Pancreas (tissue), 10 donors: Measurements from ENCODE around the gene RPL31. TPM values are rescaled to one million over a fixed set of nuclear protein-coding genes. Genes with fewer than 3 reads are reported as not detected.
A peak's percentile ranks its signal among the peaks of the same experiment; 100 is the strongest.

Experiments used
- ATAC-seq, 4 donors: fragments of 200-7000 bp; cut with Tn5 transposase; one replicate each; pipeline versions ENCODE4 v1.8.0 to v1.9.1; 2020; ENCODE audit warnings: mild to moderate bottlenecking in 4 of 4, moderate library complexity in 4 of 4
- DNase-seq, 6 donors: peaks; one replicate each; pipeline ENCODE4 v3.0.0-alpha.2; 2020
- FAIRE-seq: peaks from 2 replicates; lab custom pipeline; 2012; peaks lifted over from hg19 to GRCh38; lab: Jason Lieb, UNC
- H3K27ac ChIP-seq, 4 donors: fragments of 200-600 bp; sonication (generic); 1 replicate in 3 of 4; 2 replicates in 1 of 4; pipeline versions ENCODE4 v1.5.0 to v1.8.0; 2020
- H3K27me3 ChIP-seq, 4 donors: fragments of 200-600 bp; one replicate each; pipeline ENCODE4 v1.8.0; 2021
- H3K36me3 ChIP-seq, 3 donors: fragments of 200-600 bp; sonication (generic) in 1 of 3; one replicate each; pipeline versions ENCODE4 v1.5.0 to v1.8.0; 2020 to 2021
- H3K4me1 ChIP-seq, 3 donors: fragments of 200-600 bp; one replicate each; pipeline ENCODE4 v1.8.0; 2021
- H3K4me3 ChIP-seq, 4 donors: fragments of 200-600 bp; sonication (generic) in 2 of 4; one replicate each; pipeline versions ENCODE4 v1.5.0 to v1.8.0; 2020 to 2021
- H3K9me3 ChIP-seq, 4 donors: fragments of 200-600 bp; one replicate each; pipeline ENCODE4 v1.8.0; 2021
- WGBS, 2 donors: extraction: QIAGEN DNeasy Blood & Tissue Kit; methylation state at CpG; one replicate each; pipeline ENCODE4 v1.1.7; 2013; 5-methylcytosine and 5-hydroxymethylcytosine counted together
- intact Hi-C, 3 donors: fragments of 100-400 bp; cut with DNase I; formaldehyde crosslinking; loops; one replicate each; pipeline versions ENCODE4 v1.11.1 to v1.14.2; 2022
- polyA plus RNA-seq, 2 donors: library from polyadenylated mRNA; stranded (reverse); fragments of 200-250 nt; gene quantifications; one replicate each; pipeline ENCODE4 v1.2.3, GENCODE V29; 2013
- total RNA-seq, 6 donors: library from RNA; stranded (reverse); fragmentation: NEBNext Ultra II Directional in 4 of 6; extraction: Animal tissue kit (Norgen Biotek cat#: 25700) in 4 of 6; gene quantifications; one replicate each; pipeline versions ENCODE4 v1.2.1 to v1.2.4, GENCODE V29; 2021 to 2023
- TF ChIP-seq, protein P1 (sequence below), 4 donors: fragments of 200-600 bp; sonication (generic) in 3 of 4; IDR thresholded peaks; one replicate each; pipeline versions ENCODE4 v1.5.0 to v1.8.0; 2021; ENCODE audit warnings: antibody characterized with exemption in 4 of 4
- donor health status: healthy with polysubstance abuse.
- donor health status: DM: no; HTN: no; CAD: no; lungs with moderate emphysema.
- donor health status: DM: no; HTN: no; CAD: no.
- donor health status: control.
- donor health status: control.
- donor health status: Bipolar disorder and iron deficiency.
- donor health status: DM: yes; HTN: yes; CAD: no.
- donor health status: DM: no; HTN: no; CAD: no.
- donor health status: DM: no; HTN: no; CAD: no.
- donor health status: DM: yes; HTN: yes; CAD: no.

RPL31 gene
- total and polyA plus RNA-seq, 8 donors: 583 to 3,410 (median 959) TPM

DNA sequence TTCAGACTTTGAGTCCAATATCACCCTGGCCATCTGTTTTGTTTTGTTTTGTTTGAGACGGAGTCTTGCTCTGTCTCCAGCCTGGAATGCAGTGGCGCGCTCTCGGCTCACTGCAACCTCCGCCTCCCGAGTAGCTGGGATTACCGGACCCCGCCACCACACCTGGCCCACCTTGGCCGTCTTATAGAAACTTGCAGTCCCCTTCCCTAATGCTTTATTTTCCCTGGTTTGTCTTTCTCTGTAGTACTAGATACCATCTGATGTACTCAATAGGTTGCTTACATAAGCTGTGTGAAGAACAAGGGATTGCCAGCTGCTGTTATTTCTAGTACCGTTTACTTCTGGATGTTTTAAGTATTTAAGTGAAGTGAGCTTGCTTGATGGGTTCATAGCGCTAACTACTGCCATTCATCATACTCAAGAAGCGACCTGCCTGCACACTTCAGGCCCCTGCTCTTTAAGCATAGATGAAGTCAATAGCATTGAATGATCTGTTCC, 1.2 kb downstream of the RPL31 start:
- ATAC-seq (peak in 2 of 4 donors; percentile 9 to 10), DNase-seq (no peak), FAIRE-seq (no peak)
- WGBS, 2 donors: 12 to 13% methylated on average over 12 of the region's 12 CpGs
- Histone ChIP-seq H3K4me3 (peak overlapping the region; percentile 78 to 93 (median 82)), H3K27ac (peak overlapping the region in 2 of 4 donors; percentile 84 to 89), H3K36me3 (peaks cover 17 to 42% (median 18%) of the 10 kb centered on the region in 3 donors), H3K9me3 (no peaks in the 10 kb centered on the region), H3K27me3 (no peaks in the 10 kb centered on the region), H3K4me1 (peaks cover 8 to 31% (median 9%) of the 10 kb centered on the region in 3 donors)
- TF ChIP-seq, protein P1, sequence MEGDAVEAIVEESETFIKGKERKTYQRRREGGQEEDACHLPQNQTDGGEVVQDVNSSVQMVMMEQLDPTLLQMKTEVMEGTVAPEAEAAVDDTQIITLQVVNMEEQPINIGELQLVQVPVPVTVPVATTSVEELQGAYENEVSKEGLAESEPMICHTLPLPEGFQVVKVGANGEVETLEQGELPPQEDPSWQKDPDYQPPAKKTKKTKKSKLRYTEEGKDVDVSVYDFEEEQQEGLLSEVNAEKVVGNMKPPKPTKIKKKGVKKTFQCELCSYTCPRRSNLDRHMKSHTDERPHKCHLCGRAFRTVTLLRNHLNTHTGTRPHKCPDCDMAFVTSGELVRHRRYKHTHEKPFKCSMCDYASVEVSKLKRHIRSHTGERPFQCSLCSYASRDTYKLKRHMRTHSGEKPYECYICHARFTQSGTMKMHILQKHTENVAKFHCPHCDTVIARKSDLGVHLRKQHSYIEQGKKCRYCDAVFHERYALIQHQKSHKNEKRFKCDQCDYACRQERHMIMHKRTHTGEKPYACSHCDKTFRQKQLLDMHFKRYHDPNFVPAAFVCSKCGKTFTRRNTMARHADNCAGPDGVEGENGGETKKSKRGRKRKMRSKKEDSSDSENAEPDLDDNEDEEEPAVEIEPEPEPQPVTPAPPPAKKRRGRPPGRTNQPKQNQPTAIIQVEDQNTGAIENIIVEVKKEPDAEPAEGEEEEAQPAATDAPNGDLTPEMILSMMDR (IDR thresholded peaks at IDR 0.05): no peak
- intact Hi-C loops: no loop called here

DNA sequence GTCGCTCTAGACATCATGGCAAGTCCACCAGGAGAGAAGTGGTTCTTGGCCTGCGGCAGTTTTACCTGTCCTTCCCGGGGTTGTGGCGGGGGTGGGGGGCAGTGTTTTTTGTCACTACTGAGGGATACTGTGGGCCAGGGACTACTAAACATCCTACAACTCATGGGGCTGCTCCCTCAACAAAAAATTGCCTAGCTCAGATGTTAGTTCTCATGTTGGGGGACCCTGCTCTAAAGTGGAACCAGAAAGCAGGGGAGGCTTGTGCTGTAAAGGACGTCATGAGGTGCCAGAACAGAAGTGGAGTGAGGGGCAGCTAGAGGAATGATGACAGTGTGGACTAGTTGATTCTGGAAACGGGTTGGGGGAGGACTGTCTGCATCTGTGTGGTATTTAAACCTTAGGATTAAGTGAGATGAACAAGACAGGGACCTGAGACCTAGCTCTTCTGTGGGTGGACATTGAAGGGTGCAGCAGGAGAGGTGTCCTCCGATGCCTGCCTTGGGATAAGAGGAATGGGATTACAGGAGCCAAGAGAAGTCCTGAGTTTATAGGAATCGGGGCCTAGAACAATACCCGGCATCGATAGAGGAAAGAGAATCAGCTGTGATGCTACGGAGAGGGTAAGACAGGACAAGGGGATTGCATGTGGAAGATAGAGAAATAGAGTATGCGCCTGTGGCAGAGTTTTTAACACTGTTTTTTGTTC, 2.7 kb downstream of the RPL31 start:
- ATAC-seq: no peak
- Histone ChIP-seq H3K4me1 (peaks cover 8 to 31% (median 9%) of the 10 kb centered on the region in 3 donors), H3K36me3 (peaks cover 17 to 54% (median 18%) of the 10 kb centered on the region in 3 donors), H3K27ac (no peak overlapping the region), H3K9me3 (no peaks in the 10 kb centered on the region), H3K4me3 (peak overlapping the region in 1 of 4 donors; percentile 93), H3K27me3 (no peaks in the 10 kb centered on the region)
- DNase-seq: no peak
- TF ChIP-seq, protein P1 (IDR thresholded peaks at IDR 0.05): no peak
- 90% methylated on average over 12 of the region's 12 CpGs for WGBS, 2 donors
- FAIRE-seq: no peak
- intact Hi-C loops: no loop called here

DNA sequence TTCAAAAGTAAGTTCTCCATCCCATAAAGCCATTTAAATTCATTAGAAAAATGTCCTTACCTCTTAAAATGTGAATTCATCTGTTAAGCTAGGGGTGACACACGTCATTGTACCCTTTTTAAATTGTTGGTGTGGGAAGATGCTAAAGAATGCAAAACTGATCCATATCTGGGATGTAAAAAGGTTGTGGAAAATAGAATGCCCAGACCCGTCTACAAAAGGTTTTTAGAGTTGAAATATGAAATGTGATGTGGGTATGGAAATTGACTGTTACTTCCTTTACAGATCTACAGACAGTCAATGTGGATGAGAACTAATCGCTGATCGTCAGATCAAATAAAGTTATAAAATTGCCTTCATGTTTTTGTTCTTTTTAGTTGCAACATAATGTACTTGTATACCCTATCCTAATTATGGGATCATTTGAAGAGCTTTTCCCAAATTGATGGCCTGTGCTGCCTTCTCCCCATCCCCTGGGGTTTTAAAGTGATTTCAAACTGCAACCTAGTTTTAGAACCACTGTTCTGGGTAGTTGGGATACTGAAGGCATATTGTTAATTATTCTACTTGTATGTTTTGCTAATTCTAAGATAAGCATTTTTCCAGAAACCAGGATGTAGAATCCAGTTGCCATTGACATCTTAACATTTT, 4.1 kb downstream of the RPL31 start:
- FAIRE-seq: no peak
- 73 to 74% methylated on average over 4 of the region's 4 CpGs for WGBS, 2 donors
- H3K27ac ChIP-seq: no peak overlapping the region
- H3K4me1 ChIP-seq: peaks cover 8 to 31% (median 9%) of the 10 kb centered on the region in 3 donors
- peaks cover 18 to 63% (median 29%) of the 10 kb centered on the region in 3 donors for H3K36me3 ChIP-seq
- H3K27me3 ChIP-seq: no peaks in the 10 kb centered on the region
- DNase-seq: no peak
- H3K9me3 ChIP-seq: no peaks in the 10 kb centered on the region
- TF ChIP-seq, protein P1 (IDR thresholded peaks at IDR 0.05): no peak
- no peak overlapping the region for H3K4me3 ChIP-seq
- intact Hi-C loops: no loop called here
- no peak for ATAC-seq

DNA sequence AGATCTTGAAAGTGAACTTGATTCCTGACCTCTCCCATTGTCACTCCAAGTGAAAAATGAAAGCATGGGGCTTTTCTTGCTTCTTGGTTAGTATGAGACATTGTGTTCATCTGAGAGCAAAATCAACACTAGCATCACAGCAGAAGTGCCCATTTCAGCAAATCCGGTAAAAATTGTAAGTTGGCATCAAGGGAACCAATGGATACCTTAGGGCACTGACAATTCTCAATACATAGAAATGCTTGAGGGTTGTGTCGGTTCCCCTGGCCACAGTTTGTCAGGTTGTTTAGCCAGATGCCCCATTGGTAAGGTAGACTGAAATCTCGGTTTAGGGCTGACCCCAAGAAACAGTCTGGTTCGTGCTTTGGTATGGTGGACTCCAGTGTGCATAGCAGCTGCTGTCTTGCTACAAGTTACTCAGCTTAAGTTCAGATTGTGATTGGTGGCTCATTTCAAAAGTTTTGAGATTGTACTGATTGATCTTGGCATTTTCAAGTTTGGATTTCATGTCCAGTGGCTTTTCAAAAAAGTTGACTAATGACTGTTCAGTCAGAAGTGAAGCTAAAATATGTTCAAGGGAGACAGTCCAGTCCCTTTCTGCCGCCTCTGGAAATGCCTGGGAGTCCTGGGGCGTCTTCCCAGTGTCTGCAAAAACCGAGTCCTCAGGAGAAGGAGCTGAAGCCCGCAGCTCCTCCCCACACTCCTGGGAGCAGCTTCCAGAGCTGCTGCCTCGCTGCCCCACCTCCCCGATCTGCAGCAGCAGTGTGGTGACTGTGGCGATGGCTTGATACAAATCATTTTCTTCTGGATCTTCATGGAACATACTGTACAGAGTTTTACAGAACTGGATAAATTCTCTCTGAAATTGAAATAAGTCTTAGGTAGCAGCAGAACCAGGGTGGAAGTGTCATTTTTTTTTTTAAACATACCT, 5.6 kb downstream of the RPL31 start:
- FAIRE-seq: no peak
- no peak overlapping the region for H3K27ac ChIP-seq
- WGBS, 2 donors: 67 to 71% methylated on average over 11 of the region's 11 CpGs

More for the DNA sequence above, 5.6 kb downstream of the RPL31 start:
- Histone ChIP-seq H3K27me3 (no peaks in the 10 kb centered on the region), H3K4me1 (peaks cover 8 to 31% (median 9%) of the 10 kb centered on the region in 3 donors), H3K36me3 (peaks cover 18 to 63% (median 34%) of the 10 kb centered on the region in 3 donors), H3K4me3 (no peak overlapping the region), H3K9me3 (no peaks in the 10 kb centered on the region)
- ATAC-seq (no peak), DNase-seq (no peak)
- intact Hi-C loops: no loop called here
- TF ChIP-seq, protein P1 (IDR thresholded peaks at IDR 0.05): no peak
